HepG2 (cell line): Measurements from ENCODE around the gene ZNF764. TPM values are rescaled to one million over a fixed set of nuclear protein-coding genes. Genes with fewer than 3 reads are reported as not detected.
A peak's percentile ranks its signal among the peaks of the same experiment; 100 is the strongest.

Source experiments
- CCDC6 ChIP-seq: sonication (generic); formaldehyde crosslinking; IDR thresholded peaks from 2 replicates; pipeline ENCODE4 v1.8.1; 2022; ENCODE audit warnings: mild to moderate bottlenecking, missing genetic modification reagents, moderate library complexity
- MZF1 ChIP-seq: sonication (generic); formaldehyde crosslinking; IDR thresholded peaks from 2 replicates; pipeline ENCODE4 v1.8.1; 2023; ENCODE audit warnings: mild to moderate bottlenecking, missing genetic modification reagents, borderline replicate concordance
- NFRKB ChIP-seq: fragments of 450-650 bp; IDR thresholded peaks from 2 replicates; pipeline ENCODE4 v1.6.1; 2017
- RERE ChIP-seq: IDR thresholded peaks from 2 replicates; pipeline ENCODE4 v1.6.1; 2016; ENCODE audit warnings: low read depth, missing genetic modification reagents, missing compliant biosample characterization
- RFXAP ChIP-seq: sonication (generic); formaldehyde crosslinking; IDR thresholded peaks from 2 replicates; pipeline ENCODE4 v1.4.0; 2020; ENCODE audit warnings: missing genetic modification reagents, borderline replicate concordance
- SRSF4 ChIP-seq: fragments of 200-400 bp; formaldehyde crosslinking; IDR thresholded peaks from one replicate; pipeline ENCODE4 v1.6.1; 2018; ENCODE audit warnings: mild to moderate bottlenecking, low read depth, low read length, moderate library complexity; ENCODE audit not compliant: poor library complexity, severe bottlenecking
- TFDP2 ChIP-seq: sonication (generic); formaldehyde crosslinking; IDR thresholded peaks from 2 replicates; pipeline ENCODE4 v1.4.0; 2020; ENCODE audit warnings: missing genetic modification reagents
- ZNF17 ChIP-seq: sonication (generic); formaldehyde crosslinking; IDR thresholded peaks from 2 replicates; pipeline ENCODE4 v1.5.0; 2020; ENCODE audit warnings: mild to moderate bottlenecking, missing genetic modification reagents
- ZNF235 ChIP-seq: sonication (generic); formaldehyde crosslinking; IDR thresholded peaks from 2 replicates; pipeline ENCODE4 v1.8.1; 2023; ENCODE audit warnings: mild to moderate bottlenecking, missing genetic modification reagents, borderline replicate concordance
- ZNF350 ChIP-seq: sonication (generic); formaldehyde crosslinking; IDR thresholded peaks from 2 replicates; pipeline ENCODE4 v1.4.0; 2020; ENCODE audit warnings: mild to moderate bottlenecking, low read depth, missing genetic modification reagents, borderline replicate concordance
- ZNF773 ChIP-seq: sonication (generic); formaldehyde crosslinking; IDR thresholded peaks from 2 replicates; pipeline ENCODE4 v1.4.0; 2020; ENCODE audit warnings: missing genetic modification reagents, borderline replicate concordance
- ZNF816 ChIP-seq: sonication (generic); formaldehyde crosslinking; IDR thresholded peaks from 2 replicates; pipeline ENCODE4 v1.8.0; 2022; ENCODE audit warnings: missing genetic modification reagents, mild to moderate bottlenecking, borderline replicate concordance
- ZSCAN31 ChIP-seq: sonication (generic); formaldehyde crosslinking; IDR thresholded peaks from 2 replicates; pipeline ENCODE4 v1.5.0; 2020; ENCODE audit warnings: low read depth, mild to moderate bottlenecking, missing genetic modification reagents
- polyA plus RNA-seq, 8 experiments: library from polyadenylated mRNA; depleted of rRNA in 3 of 8; stranded (reverse) in 7 of 8; unstranded in 1 of 8; fragments of >200 nt; fragmentation: Illumina TruSeq in 4 of 8; extraction: Trizol in 4 of 8; gene quantifications; 2 replicates each; pipeline versions ENCODE4 v1.2.1 to v1.2.3, GENCODE V29; 2011 to 2016; ENCODE audit warnings: low read depth in 4 of 8, missing spikeins in 1 of 8, mixed read lengths in 1 of 8; ENCODE audit not compliant: insufficient read depth in 1 of 8
- total RNA-seq, 5 experiments: library from RNA; depleted of rRNA; stranded (reverse); fragments of >200 nt; fragmentation: Illumina TruSeq; extraction: Trizol; gene quantifications; 2 replicates each; pipeline ENCODE4 v1.2.3, GENCODE V29; 2016; ENCODE audit warnings: low read depth in 1 of 5
- TF ChIP-seq, protein P1 (sequence below): sonication (generic); formaldehyde crosslinking; conservative IDR thresholded peaks from 2 replicates; pipeline ENCODE4 v1.4.0; 2020; ENCODE audit warnings: mild to moderate bottlenecking, missing genetic modification reagents, moderate library complexity
- TF ChIP-seq, protein P2 (sequence below): sonication (generic); formaldehyde crosslinking; IDR thresholded peaks from 2 replicates; pipeline ENCODE4 v1.8.1; 2023; ENCODE audit warnings: mild to moderate bottlenecking, moderate library complexity, missing genetic modification reagents
- TF ChIP-seq, protein P3 (sequence below): sonication (generic); formaldehyde crosslinking; IDR thresholded peaks from 2 replicates; pipeline ENCODE4 v1.4.0; 2020; ENCODE audit warnings: mild to moderate bottlenecking, missing genetic modification reagents

The ZNF764 gene
- total and polyA plus RNA-seq, 2 of the 13 experiments (the other 11 are each of a cell fraction or from before 2014, with no cell fraction given), result 4.1 to 9.1 TPM

- TF ChIP-seq RERE (CRISPR knock-in tag) (no peak), ZNF350 (CRISPR knock-in tag) (peak; percentile 61; the same call in 1 of the 2 replicates), NFRKB (no peak), ZNF235 (CRISPR knock-in tag) (0 out of 2 replicates have a peak, but pooled peaks have one; percentile 37), RFXAP (peak; percentile 48; the same call in 1 of the 2 replicates), ZNF816 (no peak), ZNF17 (CRISPR knock-in tag) (no peak), TFDP2 (CRISPR knock-in tag) (peak; percentile 31; the same call in 1 of the 2 replicates), MZF1 (no peak), ZNF773 (no peak), CCDC6 (no peak), ZSCAN31 (CRISPR knock-in tag) (no peak), SRSF4 (no peak)
- TF ChIP-seq, protein P1, sequence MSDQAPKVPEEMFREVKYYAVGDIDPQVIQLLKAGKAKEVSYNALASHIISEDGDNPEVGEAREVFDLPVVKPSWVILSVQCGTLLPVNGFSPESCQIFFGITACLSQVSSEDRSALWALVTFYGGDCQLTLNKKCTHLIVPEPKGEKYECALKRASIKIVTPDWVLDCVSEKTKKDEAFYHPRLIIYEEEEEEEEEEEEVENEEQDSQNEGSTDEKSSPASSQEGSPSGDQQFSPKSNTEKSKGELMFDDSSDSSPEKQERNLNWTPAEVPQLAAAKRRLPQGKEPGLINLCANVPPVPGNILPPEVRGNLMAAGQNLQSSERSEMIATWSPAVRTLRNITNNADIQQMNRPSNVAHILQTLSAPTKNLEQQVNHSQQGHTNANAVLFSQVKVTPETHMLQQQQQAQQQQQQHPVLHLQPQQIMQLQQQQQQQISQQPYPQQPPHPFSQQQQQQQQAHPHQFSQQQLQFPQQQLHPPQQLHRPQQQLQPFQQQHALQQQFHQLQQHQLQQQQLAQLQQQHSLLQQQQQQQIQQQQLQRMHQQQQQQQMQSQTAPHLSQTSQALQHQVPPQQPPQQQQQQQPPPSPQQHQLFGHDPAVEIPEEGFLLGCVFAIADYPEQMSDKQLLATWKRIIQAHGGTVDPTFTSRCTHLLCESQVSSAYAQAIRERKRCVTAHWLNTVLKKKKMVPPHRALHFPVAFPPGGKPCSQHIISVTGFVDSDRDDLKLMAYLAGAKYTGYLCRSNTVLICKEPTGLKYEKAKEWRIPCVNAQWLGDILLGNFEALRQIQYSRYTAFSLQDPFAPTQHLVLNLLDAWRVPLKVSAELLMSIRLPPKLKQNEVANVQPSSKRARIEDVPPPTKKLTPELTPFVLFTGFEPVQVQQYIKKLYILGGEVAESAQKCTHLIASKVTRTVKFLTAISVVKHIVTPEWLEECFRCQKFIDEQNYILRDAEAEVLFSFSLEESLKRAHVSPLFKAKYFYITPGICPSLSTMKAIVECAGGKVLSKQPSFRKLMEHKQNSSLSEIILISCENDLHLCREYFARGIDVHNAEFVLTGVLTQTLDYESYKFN, result peak; percentile 79
- TF ChIP-seq, protein P2, sequence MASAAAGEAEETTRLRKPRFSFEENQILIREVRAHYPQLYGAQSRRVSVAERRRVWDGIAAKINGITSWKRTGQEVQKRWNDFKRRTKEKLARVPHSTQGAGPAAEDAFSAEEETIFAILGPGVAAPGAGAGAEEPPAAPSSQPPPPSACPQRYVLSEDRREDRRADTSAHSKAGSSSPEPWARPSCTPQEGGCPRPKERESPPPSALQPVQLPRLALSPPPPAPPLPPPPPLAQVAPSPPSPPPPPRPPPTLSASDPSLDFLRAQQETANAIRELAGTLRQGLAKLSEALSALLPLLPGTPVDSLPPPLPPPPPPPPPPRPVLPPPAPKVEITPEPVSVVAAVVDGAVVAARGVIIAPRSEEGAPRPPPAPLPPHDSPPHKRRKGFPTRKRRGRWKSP (CRISPR knock-in tag), result peak; percentile 81; the same call in 1 of the 2 replicates
- TF ChIP-seq, protein P3, sequence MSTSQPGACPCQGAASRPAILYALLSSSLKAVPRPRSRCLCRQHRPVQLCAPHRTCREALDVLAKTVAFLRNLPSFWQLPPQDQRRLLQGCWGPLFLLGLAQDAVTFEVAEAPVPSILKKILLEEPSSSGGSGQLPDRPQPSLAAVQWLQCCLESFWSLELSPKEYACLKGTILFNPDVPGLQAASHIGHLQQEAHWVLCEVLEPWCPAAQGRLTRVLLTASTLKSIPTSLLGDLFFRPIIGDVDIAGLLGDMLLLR (CRISPR knock-in tag), result peak; percentile 73; the same call in 1 of the 2 replicates
Observed at GRCh38 chr16:30521873-30522641, 36.1 kb downstream of the ZNF764 start (continued).
